AG10803 (cell line): ENCODE data around the gene SNX9.

Source experiments
- DNase-seq: peaks from one replicate; pipeline ENCODE4 v3.0.0; 2010; ENCODE audit warnings: low read depth
- H3K4me3 ChIP-seq: 2 replicates; pipeline ENCODE4 v1.5.1; 2011; ENCODE audit warnings: mild to moderate bottlenecking, low read length, control low read depth
- CTCF ChIP-seq: conservative IDR thresholded peaks from 2 replicates; pipeline ENCODE4 v1.5.1; 2011; ENCODE audit warnings: mild to moderate bottlenecking, low read length, control low read depth, inconsistent platforms

SNX9 gene

GRCh38 chr6:157879873-157880254 is 56.8 kb downstream of the SNX9 start:
- DNase-seq = no peak
- no peak overlapping the region for H3K4me3 ChIP-seq
- TF ChIP-seq CTCF = no peak

- no peak for DNase-seq
- TF ChIP-seq CTCF = no peak
- H3K4me3 ChIP-seq = no peak overlapping the region
Measured at GRCh38 chr6:157880534-157880933, 57.5 kb downstream of the SNX9 start.

- no peak for TF ChIP-seq CTCF
- DNase-seq = no peak
- H3K4me3 ChIP-seq = no peak overlapping the region
Measured at GRCh38 chr6:157881342-157881741, 58.3 kb downstream of the SNX9 start.

GRCh38 chr6:157884756-157885155 is 61.7 kb downstream of the SNX9 start:
- no peak for TF ChIP-seq CTCF
- no peak overlapping the region for H3K4me3 ChIP-seq
- DNase-seq = no peak

GRCh38 chr6:157885211-157885788 is 62.3 kb downstream of the SNX9 start:
- no peak overlapping the region for H3K4me3 ChIP-seq
- no peak for DNase-seq
- no peak for TF ChIP-seq CTCF

- TF ChIP-seq CTCF = no peak
- no peak for DNase-seq
- H3K4me3 ChIP-seq = no peak overlapping the region
Measured at GRCh38 chr6:157885876-157886275, 62.8 kb downstream of the SNX9 start.

GRCh38 chr6:157887892-157888291 is 64.8 kb downstream of the SNX9 start:
- TF ChIP-seq CTCF = no peak
- DNase-seq = no peak
- H3K4me3 ChIP-seq = no peak overlapping the region
